Large intestine (tissue), 12 donors: ENCODE measurements around the gene RSBN1. TPM values are rescaled to one million over a fixed set of nuclear protein-coding genes. Genes with fewer than 3 reads are reported as not detected.

Source experiments
- DNase-seq, 2 donors: peaks; one replicate each; pipeline versions ENCODE4 v3.0.0 to v3.0.0-alpha.2; 2013
- H3K27ac ChIP-seq: one replicate; pipeline ENCODE4 v1.5.1; 2013; ENCODE audit warnings: low read length
- H3K27me3 ChIP-seq: 2 replicates; pipeline ENCODE4 v1.6.1; 2013; ENCODE audit warnings: low read length; ENCODE audit not compliant: control insufficient read depth, insufficient read depth
- H3K36me3 ChIP-seq: 2 replicates; pipeline ENCODE4 v1.6.1; 2013; ENCODE audit warnings: low read length; ENCODE audit not compliant: control insufficient read depth, insufficient read depth
- H3K4me1 ChIP-seq: one replicate; pipeline ENCODE4 v1.6.1; 2013; ENCODE audit warnings: low read length; ENCODE audit not compliant: control insufficient read depth, insufficient read depth
- H3K4me3 ChIP-seq: one replicate; pipeline ENCODE4 v1.5.1; 2013; ENCODE audit warnings: low read length
- H3K9me3 ChIP-seq: one replicate; pipeline ENCODE4 v1.6.1; 2013; ENCODE audit warnings: mild to moderate bottlenecking, low read depth, low read length, moderate library complexity; ENCODE audit not compliant: control insufficient read depth
- WGBS: methylation state at CpG from one replicate; pipeline ENCODE4 v1.1.5; 2013; ENCODE audit warnings: low lambda C conversion rate; ENCODE audit not compliant: insufficient coverage; 5-methylcytosine and 5-hydroxymethylcytosine counted together
- long read RNA-seq, 11 donors: transcript quantifications; one replicate each; lab custom pipeline, GENCODE V29; 2026
- polyA plus RNA-seq: library from polyadenylated mRNA; unstranded; fragments of 120-200 nt; gene quantifications from one replicate; pipeline ENCODE4 v1.2.1, GENCODE V29; 2013

Gene RSBN1
- polyA plus RNA-seq = 17.2 TPM
- long read RNA-seq, donor 1, full-length matches to known transcripts = 1 of 6 reads
- long read RNA-seq, donor 1, partial matches to known transcripts = 5 of 6 reads
- long read RNA-seq, donor 1, other reads (novel, unspliced or antisense) = 0 of 6 reads
- long read RNA-seq, donor 2, full-length matches to known transcripts = 6 of 40 reads
- long read RNA-seq, donor 2, partial matches to known transcripts = 34 of 40 reads
- long read RNA-seq, donor 2, other reads (novel, unspliced or antisense) = 0 of 40 reads
- long read RNA-seq, donor 3 = 0 reads
- long read RNA-seq, donor 4 = 0 reads
- long read RNA-seq, donor 5, full-length matches to known transcripts = 2 of 10 reads
- long read RNA-seq, donor 5, partial matches to known transcripts = 8 of 10 reads
- long read RNA-seq, donor 5, other reads (novel, unspliced or antisense) = 0 of 10 reads
- long read RNA-seq, donor 6, full-length matches to known transcripts = 4 of 15 reads
- long read RNA-seq, donor 6, partial matches to known transcripts = 11 of 15 reads
- long read RNA-seq, donor 6, other reads (novel, unspliced or antisense) = 0 of 15 reads
- long read RNA-seq, donor 7, full-length matches to known transcripts = 2 of 8 reads
- long read RNA-seq, donor 7, partial matches to known transcripts = 6 of 8 reads
- long read RNA-seq, donor 7, other reads (novel, unspliced or antisense) = 0 of 8 reads
- long read RNA-seq, donor 8, full-length matches to known transcripts = 5 of 33 reads
- long read RNA-seq, donor 8, partial matches to known transcripts = 28 of 33 reads
- long read RNA-seq, donor 8, other reads (novel, unspliced or antisense) = 0 of 33 reads
- long read RNA-seq, donor 9, full-length matches to known transcripts = 3 of 3 reads
- long read RNA-seq, donor 9, partial matches to known transcripts = 0 of 3 reads
- long read RNA-seq, donor 9, other reads (novel, unspliced or antisense) = 0 of 3 reads
- long read RNA-seq, donor 10, full-length matches to known transcripts = 7 of 16 reads
- long read RNA-seq, donor 10, partial matches to known transcripts = 9 of 16 reads
- long read RNA-seq, donor 10, other reads (novel, unspliced or antisense) = 0 of 16 reads
- long read RNA-seq, donor 11, full-length matches to known transcripts = 3 of 3 reads
- long read RNA-seq, donor 11, partial matches to known transcripts = 0 of 3 reads
- long read RNA-seq, donor 11, other reads (novel, unspliced or antisense) = 0 of 3 reads

GRCh38 chr1:113811888-113812660 lies at the start of gene RSBN1:
RSBN1 (minus strand) TSS chr1:113812476; CDS start chr1:113812412, 64 bp downstream.
- Histone ChIP-seq H3K4me1 (peaks cover 4% of the 10 kb centered on the region), H3K27me3 (no peaks in the 10 kb centered on the region), H3K9me3 (no peaks in the 10 kb centered on the region), H3K36me3 (no peaks in the 10 kb centered on the region), H3K27ac (peak within 1 kb of the TSS; percentile 94), H3K4me3 (peak within 1 kb of the TSS; percentile 75)
- WGBS = no CpG with 5 or more reads among the region's 82 CpGs
- peak; percentile 99 to 100 for DNase-seq

- WGBS = no CpG with 5 or more reads among the region's 5 CpGs
- H3K27ac ChIP-seq = no peak overlapping the region
- H3K4me1 ChIP-seq = no peaks in the 10 kb centered on the region
These were observed 49.4 kb upstream of the RSBN1 start for GRCh38 chr1:113861641-113862040.

GRCh38 chr1:113860891-113861290 lies 48.6 kb upstream of the RSBN1 start:
- Histone ChIP-seq H3K4me3 (no peak overlapping the region), H3K27ac (no peak overlapping the region), H3K36me3 (no peaks in the 10 kb centered on the region), H3K27me3 (no peaks in the 10 kb centered on the region), H3K4me1 (no peaks in the 10 kb centered on the region), H3K9me3 (no peaks in the 10 kb centered on the region)
- DNase-seq = no peak
- WGBS = 83% methylated on average over 1 of the region's 3 CpGs

More at GRCh38 chr1:113861641-113862040, 49.4 kb upstream of the RSBN1 start:
- Histone ChIP-seq H3K27me3 (no peaks in the 10 kb centered on the region), H3K4me3 (no peak overlapping the region), H3K9me3 (no peaks in the 10 kb centered on the region), H3K36me3 (no peaks in the 10 kb centered on the region)
- DNase-seq = no peak

GRCh38 chr1:113859478-113860175 lies 47.4 kb upstream of the RSBN1 start:
- DNase-seq = no peak
- Histone ChIP-seq H3K9me3 (no peaks in the 10 kb centered on the region), H3K27me3 (no peaks in the 10 kb centered on the region), H3K27ac (no peak overlapping the region), H3K36me3 (no peaks in the 10 kb centered on the region), H3K4me3 (no peak overlapping the region), H3K4me1 (no peaks in the 10 kb centered on the region)
- WGBS = 100% methylated on average over 1 of the region's 3 CpGs

- Histone ChIP-seq H3K36me3 (no peaks in the 10 kb centered on the region), H3K4me1 (no peaks in the 10 kb centered on the region), H3K27me3 (no peaks in the 10 kb centered on the region), H3K9me3 (no peaks in the 10 kb centered on the region), H3K27ac (no peak overlapping the region), H3K4me3 (no peak overlapping the region)
- WGBS = no CpG with 5 or more reads among the region's 1 CpG
- DNase-seq = no peak
These were observed 46.7 kb upstream of the RSBN1 start for GRCh38 chr1:113858982-113859381.

- Histone ChIP-seq H3K27ac (no peak overlapping the region), H3K4me3 (no peak overlapping the region), H3K9me3 (no peaks in the 10 kb centered on the region), H3K4me1 (no peaks in the 10 kb centered on the region), H3K36me3 (no peaks in the 10 kb centered on the region), H3K27me3 (no peaks in the 10 kb centered on the region)
- DNase-seq = no peak
- WGBS = no CpG with 5 or more reads among the region's 3 CpGs
These were observed 46.1 kb upstream of the RSBN1 start for GRCh38 chr1:113858418-113858817.

- no peak overlapping the region for H3K4me3 ChIP-seq
- no peak overlapping the region for H3K27ac ChIP-seq
- no peak for DNase-seq
- H3K27me3 ChIP-seq = no peaks in the 10 kb centered on the region
- H3K4me1 ChIP-seq = no peaks in the 10 kb centered on the region
- WGBS = 100% methylated on average over 2 of the region's 3 CpGs
- no peaks in the 10 kb centered on the region for H3K9me3 ChIP-seq
- no peaks in the 10 kb centered on the region for H3K36me3 ChIP-seq
These were observed 45.5 kb upstream of the RSBN1 start for GRCh38 chr1:113857776-113858175.

- no peaks in the 10 kb centered on the region for H3K4me1 ChIP-seq
These were observed 44.1 kb upstream of the RSBN1 start for GRCh38 chr1:113856401-113856790.

GRCh38 chr1:113855630-113856400 lies 43.5 kb upstream of the RSBN1 start:
- Histone ChIP-seq H3K27me3 (no peaks in the 10 kb centered on the region), H3K36me3 (no peaks in the 10 kb centered on the region), H3K4me3 (no peak overlapping the region), H3K9me3 (no peaks in the 10 kb centered on the region), H3K27ac (no peak overlapping the region), H3K4me1 (no peaks in the 10 kb centered on the region)
- DNase-seq = no peak
- WGBS = 86% methylated on average over 1 of the region's 4 CpGs

More at GRCh38 chr1:113856401-113856790, 44.1 kb upstream of the RSBN1 start:
- no peak overlapping the region for H3K27ac ChIP-seq
- DNase-seq = no peak
- no peaks in the 10 kb centered on the region for H3K36me3 ChIP-seq
- no peak overlapping the region for H3K4me3 ChIP-seq
- no peaks in the 10 kb centered on the region for H3K27me3 ChIP-seq
- WGBS = 80% methylated on average over 1 of the region's 2 CpGs
- H3K9me3 ChIP-seq = no peaks in the 10 kb centered on the region
